HG03045 (cell line): Measurements from ENCODE around the gene PAXIP1.

Source experiments
- ATAC-seq: cut with Tn5 transposase; IDR thresholded peaks from one replicate; pipeline ENCODE4 v1.9.1; 2021; ENCODE audit warnings: mild to moderate bottlenecking, moderate library complexity; ENCODE audit not compliant: unreplicated experiment

PAXIP1 gene

DNA sequence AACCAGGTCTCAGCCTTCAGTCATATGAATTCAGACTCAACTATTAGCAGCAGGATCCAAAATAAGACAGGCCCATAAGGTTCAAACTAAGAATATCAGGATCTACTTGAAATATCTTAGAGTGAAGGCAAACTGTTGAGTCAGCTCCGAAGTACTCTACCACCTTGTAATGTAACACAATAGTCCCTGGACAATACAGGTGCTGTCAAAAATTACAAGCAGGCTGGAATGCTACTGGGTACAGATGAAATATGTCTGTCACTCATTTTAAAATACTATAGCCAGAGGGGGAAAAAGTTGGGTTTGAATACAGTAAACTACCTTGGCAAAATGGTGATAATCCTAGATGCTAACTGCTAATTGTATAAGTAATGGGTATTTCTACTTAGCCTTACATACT is 6.8 kb downstream of the PAXIP1 start:
- ATAC-seq: no peak

DNA sequence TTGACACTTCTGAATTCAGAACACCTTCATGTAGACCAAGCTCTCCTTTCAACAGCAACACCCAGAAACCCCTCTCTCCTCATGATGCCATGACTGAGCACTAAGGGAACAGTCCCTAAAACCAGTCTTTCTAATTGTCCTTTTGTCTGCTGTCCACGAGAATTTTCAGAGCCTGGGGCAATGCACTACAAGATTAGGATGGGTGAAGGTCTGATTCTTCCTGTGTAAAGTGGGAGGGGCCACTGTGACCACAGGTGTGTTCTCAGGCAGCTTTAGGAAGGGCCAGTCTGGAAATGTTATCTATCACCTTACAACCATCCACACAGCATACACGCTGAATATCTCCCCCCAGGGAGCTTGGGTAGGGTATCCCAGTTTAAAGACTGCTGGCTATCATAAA is 7.9 kb downstream of the PAXIP1 start:
- no peak for ATAC-seq

DNA sequence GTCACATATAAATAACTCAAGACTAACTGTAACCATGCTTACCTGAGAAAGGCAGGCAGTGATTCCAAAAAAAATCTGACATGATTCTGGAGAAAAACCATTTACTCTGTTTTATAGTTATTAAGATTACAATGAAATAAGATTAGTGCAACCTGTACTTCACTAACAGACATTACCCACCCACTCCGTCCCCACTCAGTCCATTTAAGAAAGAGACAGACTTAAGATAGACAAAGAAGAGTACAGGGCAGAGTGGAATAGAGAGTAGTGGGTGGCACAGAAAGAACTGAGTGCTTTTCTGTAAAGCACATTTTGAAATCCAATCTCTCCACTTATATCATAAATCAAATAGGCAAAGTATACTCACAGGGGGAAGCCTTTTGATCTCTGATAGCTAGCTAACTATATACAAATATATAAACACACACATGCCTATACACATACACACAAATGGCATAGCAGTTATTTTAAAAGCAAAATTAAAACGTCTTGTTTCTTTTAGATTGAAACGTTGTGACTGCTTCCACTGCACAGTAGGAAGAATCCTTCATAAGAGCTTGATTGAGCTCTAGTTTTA is 11.9 kb downstream of the PAXIP1 start:
- ATAC-seq: no peak

DNA sequence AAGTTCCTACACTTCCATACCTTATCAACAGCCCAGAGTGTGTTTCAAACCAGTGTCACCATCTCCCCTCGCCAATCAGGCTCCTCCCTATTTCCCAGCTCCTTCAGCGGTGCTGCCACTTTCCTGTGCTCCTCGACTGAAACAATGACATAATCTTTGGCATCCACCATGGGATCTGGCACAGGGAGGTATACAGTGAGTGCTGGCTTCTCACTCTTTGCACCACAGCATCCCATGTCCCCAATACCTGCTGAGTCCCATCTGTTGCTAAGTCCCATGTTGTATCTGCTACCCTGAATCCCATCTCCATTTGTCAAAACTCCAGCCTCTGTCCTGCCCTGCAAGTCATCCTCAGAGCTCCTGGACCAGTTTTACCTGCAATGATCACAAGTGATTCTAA is 15.4 kb downstream of the PAXIP1 start:
- no peak for ATAC-seq

DNA sequence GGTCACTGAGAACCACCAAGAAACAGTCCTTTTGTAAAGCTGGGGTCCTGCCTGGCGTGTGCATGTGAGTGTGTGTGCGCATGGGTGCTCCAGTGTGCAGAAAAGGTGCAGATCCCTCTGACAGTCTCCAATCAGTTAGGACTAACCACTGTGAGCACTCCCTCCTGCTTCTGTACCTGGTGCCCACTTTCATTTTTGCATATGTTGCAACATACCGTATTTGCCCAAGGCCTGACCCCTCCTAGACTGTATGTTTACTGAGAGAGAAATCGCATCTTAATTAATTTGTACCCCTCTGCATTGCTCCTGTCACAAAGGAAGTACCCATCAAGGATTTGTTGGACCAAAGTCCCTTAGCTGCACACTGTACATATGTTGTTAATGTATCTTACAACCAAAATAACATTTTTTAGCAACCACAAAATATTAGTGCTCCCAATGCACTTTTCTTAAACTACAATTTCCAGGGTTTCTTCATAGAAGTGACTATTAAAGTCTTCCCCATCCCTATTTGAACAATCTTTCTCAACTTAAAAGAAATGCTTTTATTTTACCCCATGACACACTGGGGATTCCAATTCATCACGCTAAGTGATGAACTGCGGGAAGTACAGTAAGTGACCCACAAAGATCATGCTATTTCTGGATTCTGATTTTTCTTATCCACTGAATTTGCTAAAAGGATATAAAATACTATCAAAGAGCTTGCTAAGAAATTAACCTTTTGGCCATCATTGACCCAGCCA is 16.6 kb downstream of the PAXIP1 start:
- no peak for ATAC-seq

DNA sequence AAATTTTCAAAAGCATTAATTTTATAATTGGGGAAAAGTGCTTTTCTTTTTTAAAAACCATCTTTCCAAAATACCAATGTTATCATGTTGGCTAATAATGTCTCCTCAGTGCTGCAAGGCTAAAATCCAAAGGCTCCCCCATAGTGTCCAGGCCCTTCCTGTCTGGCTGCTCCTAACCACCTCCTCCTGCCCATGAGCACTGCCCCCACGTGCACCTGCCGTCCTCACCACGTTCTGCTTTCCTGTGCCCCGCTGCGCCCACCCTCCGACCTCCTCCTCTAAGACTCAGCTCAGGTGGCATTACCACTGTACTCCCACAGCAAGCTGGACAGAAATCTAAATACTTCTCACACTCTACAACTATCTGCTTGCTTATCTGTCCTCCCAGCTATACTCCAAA is 17.7 kb downstream of the PAXIP1 start:
- no peak for ATAC-seq

DNA sequence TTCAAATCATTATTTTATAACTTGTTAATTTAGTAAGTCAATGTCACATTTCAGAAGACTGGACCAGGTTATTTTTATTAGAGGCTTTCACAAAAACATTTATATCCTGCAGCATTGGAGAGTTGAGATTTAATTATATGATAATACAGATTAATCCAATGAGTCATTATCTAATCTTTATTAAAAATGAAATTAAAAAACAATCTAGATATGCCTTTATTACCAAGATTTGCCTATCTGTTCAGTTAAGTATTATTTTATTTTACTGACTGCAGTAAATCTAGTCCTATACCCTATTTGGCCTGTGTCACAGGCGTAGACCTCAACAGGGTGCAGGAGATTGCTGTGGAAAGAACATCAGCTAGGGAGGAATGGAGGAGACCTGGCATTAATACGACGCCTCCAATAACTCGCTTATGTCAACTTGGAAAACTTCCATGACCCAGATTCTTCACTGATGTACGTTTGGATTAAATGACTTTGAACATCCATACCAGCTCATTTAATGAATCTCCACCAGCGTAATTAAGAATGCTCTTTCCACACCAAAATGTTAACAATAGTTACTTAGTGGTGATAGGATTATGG is 18.2 kb downstream of the PAXIP1 start:
- ATAC-seq: no peak

DNA sequence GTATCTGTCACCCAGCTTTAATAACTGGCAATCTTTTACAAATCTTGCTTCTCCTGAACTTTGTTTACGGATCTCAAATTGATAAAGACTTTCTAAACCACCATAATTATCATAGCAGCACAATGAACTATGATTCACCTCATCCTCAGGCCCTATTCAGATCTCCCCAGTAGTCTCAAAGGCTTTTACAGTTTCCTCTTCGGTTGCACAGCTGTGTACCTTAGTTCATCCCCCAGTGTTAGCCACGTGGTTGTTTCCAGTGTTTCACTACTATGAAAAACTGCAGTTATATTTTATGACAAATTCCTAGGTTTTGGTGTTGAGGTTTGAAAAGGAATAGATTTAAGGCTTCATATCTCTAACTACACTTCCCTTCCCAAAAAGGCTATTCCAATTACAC is 24.9 kb downstream of the PAXIP1 start:
- no peak for ATAC-seq

DNA sequence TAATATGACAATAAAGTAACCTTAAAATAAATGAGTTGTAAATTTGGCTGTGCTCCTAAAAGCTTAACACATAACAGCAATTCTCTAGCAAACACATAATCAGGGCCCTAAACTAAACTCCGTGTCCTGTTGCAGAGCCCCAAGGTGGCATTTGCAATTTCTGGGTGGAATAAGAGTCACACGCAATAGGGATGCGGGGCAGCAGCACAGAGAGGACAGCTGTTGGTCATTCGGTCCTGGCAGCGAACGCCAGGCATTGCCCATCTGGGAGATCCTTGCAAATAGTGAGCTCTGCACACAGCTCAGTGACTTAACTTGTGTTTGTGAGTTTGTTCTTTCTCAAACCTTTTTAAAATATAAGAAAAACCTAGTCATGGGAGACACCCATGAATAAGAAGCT is 25.7 kb downstream of the PAXIP1 start:
- no peak for ATAC-seq

DNA sequence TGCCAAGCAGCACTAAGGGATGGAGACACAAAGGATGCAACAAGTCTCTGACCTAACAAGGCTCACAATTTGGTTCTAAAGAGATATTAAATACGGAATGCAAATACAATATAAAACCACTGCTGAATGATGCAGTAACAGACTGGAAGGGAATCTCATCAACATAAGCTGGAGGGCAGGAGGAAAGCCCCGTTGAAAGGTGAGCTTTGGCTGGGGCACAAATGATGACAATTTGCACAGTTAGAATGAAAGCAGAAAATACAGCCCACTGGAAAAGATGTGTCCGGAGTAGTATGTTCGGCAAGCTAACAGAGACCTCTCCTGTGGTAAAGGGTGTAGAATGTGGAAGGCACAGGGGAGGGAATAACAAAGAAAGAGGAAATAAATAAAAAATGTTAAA is 26.1 kb downstream of the PAXIP1 start:
- ATAC-seq: no peak

DNA sequence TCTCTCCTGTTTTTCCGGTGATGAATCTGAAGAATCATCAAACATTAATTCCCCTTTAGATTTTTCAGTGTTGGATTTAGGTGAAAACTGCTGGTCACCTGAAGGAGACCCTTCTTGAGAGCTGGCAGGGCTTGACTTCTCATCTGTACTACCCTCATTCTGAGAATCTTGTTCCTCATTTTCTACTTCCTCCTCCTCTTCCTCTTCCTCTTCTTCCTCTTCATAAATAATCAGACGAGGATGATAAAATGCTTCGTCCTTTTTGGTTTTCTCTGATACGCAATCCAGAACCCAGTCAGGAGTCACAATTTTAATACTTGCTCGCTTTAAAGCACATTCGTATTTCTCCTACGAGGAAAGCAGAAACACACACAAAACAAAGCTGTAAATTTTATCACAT is 26.9 kb downstream of the PAXIP1 start:
- ATAC-seq: no peak

DNA sequence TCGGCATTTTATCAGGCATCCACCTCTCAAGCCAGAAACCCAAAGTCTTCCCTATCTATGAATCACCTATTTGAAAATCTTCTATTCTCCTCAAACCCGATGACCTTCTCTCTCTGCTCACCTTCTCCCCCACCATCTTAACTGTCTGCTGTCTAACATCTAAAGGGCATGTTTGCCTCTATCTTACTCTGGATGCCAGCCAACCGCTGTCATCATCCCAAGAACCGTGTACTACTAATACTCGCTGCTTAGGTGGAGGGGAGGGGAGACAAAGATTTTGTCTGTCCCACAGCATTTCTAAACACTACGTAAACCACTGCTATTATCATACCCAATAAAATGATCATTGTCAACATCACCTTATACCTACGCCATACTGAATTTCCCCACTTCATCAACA is 29.5 kb downstream of the PAXIP1 start:
- ATAC-seq: no peak

DNA sequence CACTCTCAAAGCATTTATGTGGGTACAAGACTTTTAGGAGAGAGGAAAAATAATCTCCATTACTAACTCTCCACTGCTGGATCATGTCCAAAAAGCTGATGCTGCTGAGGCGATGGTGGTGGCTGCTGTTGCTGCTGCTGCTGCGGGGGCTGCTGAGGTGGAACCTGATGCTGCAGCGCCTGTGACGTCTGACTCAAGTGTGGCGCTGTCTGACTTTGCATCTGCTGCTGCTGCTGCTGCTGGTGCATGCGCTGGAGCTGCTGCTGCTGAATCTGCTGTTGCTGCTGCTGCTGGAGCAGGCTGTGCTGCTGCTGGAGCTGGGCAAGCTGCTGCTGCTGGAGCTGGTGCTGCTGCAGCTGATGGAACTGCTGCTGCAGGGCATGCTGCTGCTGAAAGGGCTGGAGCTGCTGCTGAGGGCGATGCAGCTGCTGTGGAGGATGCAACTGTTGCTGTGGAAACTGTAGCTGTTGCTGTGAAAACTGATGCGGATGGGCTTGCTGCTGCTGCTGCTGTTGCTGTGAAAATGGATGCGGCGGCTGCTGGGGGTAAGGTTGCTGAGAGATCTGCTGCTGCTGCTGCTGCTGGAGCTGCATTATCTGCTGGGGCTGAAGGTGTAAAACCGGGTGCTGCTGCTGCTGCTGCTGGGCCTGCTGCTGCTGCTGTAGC is 34.5 kb downstream of the PAXIP1 start:
- no peak for ATAC-seq

DNA sequence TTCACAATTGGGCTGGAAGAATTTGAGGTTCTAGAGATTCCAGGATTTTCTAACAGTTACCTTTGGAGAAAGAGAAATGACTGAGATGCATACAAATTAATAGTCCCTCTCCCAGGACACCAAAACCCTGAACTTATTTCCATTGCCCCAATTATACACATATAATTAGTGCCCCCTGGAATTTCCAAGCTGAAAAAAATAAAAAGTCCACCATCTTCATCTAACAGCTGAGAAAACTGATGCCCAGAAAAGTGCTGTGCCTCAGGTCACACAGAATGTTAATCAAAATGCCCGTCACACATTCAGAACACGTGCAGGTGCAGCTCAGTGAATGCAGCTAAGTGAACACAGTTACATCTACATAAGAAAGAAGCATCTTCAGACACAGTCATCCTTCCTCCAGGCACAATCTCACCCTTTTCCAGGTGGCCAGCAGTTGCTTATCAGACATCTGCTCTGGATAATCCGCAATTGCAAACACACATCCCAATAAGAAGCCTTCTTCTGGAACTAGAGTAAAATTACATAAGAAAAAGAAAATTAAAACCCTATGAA is 35.4 kb downstream of the PAXIP1 start:
- ATAC-seq: no peak

DNA sequence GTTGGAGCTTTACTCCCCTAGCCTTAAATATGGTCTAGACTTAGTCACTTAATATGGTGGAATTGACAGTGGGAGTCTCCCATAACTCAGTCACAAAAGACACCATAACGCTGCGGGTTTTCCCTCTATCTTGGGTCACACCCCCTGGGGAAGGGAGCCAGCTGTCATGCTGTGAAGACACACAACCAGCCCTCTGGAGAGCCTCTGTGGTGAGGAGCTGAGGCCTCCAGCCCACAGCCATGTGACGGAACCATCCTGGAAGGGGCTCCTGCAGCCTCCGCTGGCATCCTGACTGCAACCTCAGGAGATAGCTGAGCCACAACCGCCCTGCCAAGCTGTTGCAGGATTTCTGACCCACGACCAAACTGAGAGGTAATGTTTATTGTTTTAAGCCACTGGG is 37.9 kb downstream of the PAXIP1 start:
- no peak for ATAC-seq

DNA sequence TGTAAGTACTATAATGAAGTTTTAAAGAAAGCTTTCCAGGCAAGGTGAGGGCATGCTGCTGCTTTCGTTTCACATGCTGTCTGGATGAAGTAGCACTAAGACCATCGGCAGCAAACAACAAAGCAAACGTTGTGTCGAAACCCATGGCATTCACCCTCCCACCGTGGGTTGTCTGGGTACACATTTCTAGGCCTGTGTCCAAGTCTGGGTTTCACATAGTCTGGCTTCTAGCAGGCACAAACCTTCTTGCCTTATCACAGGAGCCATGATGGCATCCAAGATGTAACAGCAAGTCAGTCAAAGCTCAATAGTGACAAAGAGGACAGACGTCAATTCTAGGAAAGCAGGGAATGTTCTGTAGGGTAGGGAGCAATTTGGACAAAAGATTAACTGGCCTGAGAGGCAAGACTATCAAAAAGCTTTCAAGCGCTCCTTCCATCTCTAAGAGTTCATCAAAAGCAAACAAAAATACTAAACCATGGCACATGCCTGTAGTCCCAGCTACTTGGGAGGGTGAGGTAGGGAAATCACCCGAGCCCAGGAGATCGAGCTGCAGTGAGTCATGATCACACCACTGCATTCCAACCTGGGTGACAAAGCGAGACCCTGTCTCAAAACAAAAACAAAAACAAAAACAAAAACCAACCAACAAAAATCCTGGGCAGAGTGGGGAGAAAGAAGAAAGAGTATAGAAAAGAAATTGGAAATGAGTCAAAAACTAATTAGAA is 42.7 kb downstream of the PAXIP1 start:
- ATAC-seq: no peak

DNA sequence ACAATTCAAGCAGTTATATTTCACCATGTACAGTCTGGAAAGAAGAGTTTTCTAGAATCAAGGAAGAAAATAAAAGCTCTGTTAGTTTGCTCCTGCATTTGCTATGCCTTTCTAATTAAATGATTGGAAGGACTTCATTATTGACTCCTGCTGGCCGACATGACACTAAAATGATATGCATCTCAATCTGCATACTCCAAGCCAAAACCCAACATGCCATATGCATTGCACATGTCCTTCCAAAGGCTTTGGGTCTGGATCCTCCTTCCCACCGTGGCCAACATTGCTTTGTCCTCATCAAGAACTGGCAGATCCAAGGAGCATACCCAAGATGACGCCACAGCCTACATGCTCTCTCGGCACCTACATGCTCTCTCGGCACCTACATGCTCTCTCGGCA is 46.5 kb downstream of the PAXIP1 start:
- no peak for ATAC-seq

DNA sequence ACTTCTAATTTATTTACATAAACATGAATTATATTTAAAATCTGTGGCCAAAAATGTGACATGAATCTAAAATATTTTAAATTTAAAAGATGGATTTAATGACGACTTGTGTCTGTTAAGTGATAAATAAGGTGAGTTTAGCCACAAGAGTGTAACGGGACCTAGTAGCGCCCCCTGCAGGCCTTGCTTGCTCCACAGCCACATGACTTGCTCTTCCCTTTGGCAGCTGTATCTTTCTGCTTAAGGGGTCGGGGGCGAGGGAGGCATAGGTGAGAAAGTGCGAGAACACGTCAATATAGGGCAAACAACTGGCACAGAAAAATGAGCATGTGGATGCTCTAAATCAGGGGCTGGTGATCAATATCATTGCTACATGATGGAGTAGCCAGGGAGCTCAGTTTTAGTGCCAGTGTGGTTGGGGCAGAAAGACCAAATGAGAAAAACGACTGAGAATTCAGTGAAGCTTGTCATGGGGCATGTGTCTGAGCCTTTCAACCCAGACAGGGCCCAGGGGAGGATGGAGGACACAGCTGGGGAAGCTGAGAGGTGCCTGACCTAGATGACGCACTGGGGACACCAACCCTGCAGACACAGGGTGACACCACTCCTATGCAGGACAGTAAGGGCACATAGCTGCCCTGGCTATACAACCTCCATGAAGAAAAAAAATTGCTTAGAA is 49.8 kb downstream of the PAXIP1 start:
- no peak for ATAC-seq

DNA sequence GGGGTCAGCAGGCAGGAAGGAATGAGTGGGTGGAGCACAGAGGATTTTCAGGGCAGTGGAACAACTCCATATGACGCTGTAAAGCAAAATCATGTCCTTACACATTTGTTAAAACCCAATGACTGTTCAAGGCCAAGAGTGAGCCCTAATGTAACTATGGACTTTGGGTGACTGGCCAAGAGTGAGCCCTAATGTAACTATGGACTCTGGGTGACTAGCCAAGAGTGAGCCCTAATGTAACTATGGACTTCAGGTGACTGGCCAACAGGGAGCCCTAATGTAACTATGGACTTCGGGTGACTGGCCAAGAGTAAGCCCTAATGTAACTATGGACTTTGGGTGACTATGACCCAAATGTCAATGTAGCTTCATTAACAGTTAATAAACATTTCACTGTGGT is 52.0 kb downstream of the PAXIP1 start:
- no peak for ATAC-seq

DNA sequence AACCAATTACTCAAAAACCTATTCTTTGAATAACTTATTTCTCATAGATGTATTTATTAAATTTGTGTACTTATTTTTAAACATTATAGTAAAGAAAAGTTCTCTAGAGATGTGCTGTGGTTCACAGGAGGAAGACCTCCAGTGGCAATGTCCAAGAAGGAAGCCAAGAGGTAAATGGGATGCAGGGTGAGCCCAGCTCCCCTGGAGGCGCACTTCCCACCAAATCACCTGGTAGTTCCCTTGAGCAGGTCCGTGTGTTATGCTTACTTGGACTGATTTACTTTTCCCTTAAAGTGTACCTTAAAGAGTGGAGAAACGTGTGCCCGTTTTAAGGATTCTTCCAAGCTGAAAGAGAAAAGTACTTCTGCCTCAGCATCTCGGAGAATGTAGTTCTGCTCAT is 55.3 kb downstream of the PAXIP1 start:
- no peak for ATAC-seq

DNA sequence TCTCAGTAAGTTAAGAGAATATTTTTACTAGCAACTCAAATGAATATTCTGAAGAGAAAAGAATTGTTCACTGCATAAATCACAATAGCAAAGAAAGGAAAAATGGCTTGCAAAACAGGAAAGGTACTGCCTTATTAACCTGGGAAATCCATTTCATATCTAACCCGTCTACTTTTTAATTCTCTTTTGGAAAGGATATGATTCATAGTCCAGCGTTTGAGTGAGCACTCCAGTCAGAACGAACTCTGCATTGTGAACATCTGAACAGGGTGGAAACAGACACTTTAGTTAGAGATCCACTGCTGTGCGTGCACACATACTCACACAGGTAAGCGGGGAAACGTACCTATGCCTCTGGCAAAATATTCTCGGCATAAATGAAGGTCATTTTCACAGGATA is 56.8 kb downstream of the PAXIP1 start:
- no peak for ATAC-seq
